Measurements from ENCODE around the gene SLC17A7.

The SLC17A7 gene

DNA sequence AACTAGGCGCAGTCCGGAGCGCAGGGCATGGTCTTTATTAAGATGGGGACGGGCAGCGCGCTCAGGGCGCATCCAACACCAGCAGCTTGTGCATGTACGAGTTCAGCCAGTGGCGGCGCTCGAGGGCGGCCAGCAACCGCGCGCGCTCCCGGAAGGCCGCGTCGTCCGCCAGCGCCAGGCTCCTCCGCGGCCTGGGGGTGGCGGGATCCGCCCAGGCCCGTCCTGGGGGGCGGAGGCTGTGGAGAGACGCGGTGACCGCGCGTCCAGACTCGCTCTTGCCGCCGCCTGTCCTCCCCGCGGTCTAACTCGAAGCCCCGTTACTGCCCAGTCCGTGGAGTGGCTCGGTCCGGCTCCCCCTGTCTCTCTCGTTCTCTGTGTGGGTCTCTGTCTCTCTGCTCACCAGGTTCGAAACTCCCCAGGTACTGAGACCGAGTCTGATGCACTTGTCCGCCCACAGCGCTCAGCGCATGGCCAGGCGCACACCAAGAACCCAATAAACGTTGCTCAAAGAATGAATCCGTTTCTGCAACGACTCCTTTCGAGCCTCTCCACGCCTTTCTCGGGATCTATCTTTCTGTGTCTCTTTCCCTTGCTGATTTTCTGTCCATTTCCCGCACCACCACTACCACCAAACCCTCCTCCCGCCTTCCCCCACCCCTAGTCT, 18.8 kb downstream of the SLC17A7 start:
- peak; percentile 33 for DNase-seq
- H2BK15ac ChIP-seq (ENCODE audit: low read depth, poor library complexity, severe bottlenecking): no peak overlapping the region
- H2BK5ac ChIP-seq (ENCODE audit: low read depth, low read length, poor library complexity, severe bottlenecking): no peak overlapping the region
- no peaks in the 10 kb centered on the region for H3K9me3 ChIP-seq (ENCODE audit: control insufficient read depth, low read length)
- no peaks in the 10 kb centered on the region for H3K36me3 ChIP-seq (ENCODE audit: control insufficient read depth in 1 of 2, insufficient read depth in 2 of 2, low read depth in 1 of 2, low read length in 2 of 2)
- no peak overlapping the region for H3K4me3 ChIP-seq (ENCODE audit: insufficient read depth in 1 of 2, low read depth in 1 of 2, low read length in 2 of 2)
- H3K79me1 ChIP-seq (replicated peaks; ENCODE audit: low read length, poor library complexity, severe bottlenecking): no peaks in the 10 kb centered on the region
- no peak overlapping the region for H2BK120ac ChIP-seq (ENCODE audit: low read depth, low read length)
- H3K23ac ChIP-seq (ENCODE audit: low read length in 2 of 2): no peak overlapping the region
- H3K14ac ChIP-seq (ENCODE audit: low read length in 2 of 2): no peak overlapping the region
- H3K27ac ChIP-seq (ENCODE audit: low read length, poor library complexity, severe bottlenecking): no peak overlapping the region
- no peak overlapping the region for H2AK5ac ChIP-seq (ENCODE audit: low read length, severe bottlenecking)
- peak overlapping the region; percentile 31 for H3K4me2 ChIP-seq (ENCODE audit: low read length, poor library complexity, severe bottlenecking)
- H3K4me1 ChIP-seq (ENCODE audit: control insufficient read depth, insufficient read depth, low read depth, low read length): peaks cover 15% of the 10 kb centered on the region
- 7% methylated on average over 58 of the region's 58 CpGs for WGBS
- no peak overlapping the region for H3K18ac ChIP-seq (ENCODE audit: low read depth in 1 of 2, low read length in 2 of 2)
- H2AFZ ChIP-seq (ENCODE audit: low read depth, low read length): no peak overlapping the region
- H4K91ac ChIP-seq (ENCODE audit: low read length): no peak overlapping the region
- no peak overlapping the region for H2BK12ac ChIP-seq (ENCODE audit: low read length in 2 of 2)
- H3K27me3 ChIP-seq (ENCODE audit: control insufficient read depth in 1 of 2, insufficient read depth in 1 of 2, low read length in 2 of 2): peaks cover 80 to 98% of the 10 kb centered on the region in 2 experiments
- no peak overlapping the region for H3K9ac ChIP-seq (ENCODE audit: low read length)
- no peak overlapping the region for H3K4ac ChIP-seq (ENCODE audit: low read depth in 1 of 2, low read length in 2 of 2)
- H4K8ac ChIP-seq (ENCODE audit: low read length): no peak overlapping the region

DNA sequence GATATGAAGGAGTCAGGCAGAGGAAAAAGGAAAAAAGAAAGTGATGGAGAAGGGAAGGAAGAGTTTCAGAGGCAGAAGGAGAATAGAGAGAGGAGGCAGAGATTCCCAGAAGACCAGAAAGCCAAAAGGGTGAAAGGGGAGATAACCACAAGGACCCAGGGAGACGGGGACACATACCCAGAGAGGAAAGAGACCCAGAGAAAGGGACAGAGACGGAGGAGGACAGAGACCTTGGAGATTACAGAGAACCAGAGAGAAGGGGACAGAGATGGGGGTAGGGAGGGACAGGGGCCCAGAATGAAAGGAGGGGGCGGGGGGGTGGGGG, 19.5 kb downstream of the SLC17A7 start:
- WGBS: 54% methylated on average over 2 of the region's 3 CpGs
- no peak overlapping the region for H2BK5ac ChIP-seq (ENCODE audit: low read depth, low read length, poor library complexity, severe bottlenecking)
- H2BK120ac ChIP-seq (ENCODE audit: low read depth, low read length): no peak overlapping the region
- no peak overlapping the region for H3K4ac ChIP-seq (ENCODE audit: low read depth in 1 of 2, low read length in 2 of 2)
- no peak overlapping the region for H4K8ac ChIP-seq (ENCODE audit: low read length)
- no peak overlapping the region for H3K18ac ChIP-seq (ENCODE audit: low read depth in 1 of 2, low read length in 2 of 2)
- H3K9ac ChIP-seq (ENCODE audit: low read length): no peak overlapping the region
- H3K4me2 ChIP-seq (ENCODE audit: low read length, poor library complexity, severe bottlenecking): no peak overlapping the region
- H3K9me3 ChIP-seq (ENCODE audit: control insufficient read depth, low read length): no peaks in the 10 kb centered on the region
- H2AFZ ChIP-seq (ENCODE audit: low read depth, low read length): no peak overlapping the region
- H3K79me1 ChIP-seq (replicated peaks; ENCODE audit: low read length, poor library complexity, severe bottlenecking): no peaks in the 10 kb centered on the region
- no peak overlapping the region for H4K91ac ChIP-seq (ENCODE audit: low read length)
- no peak overlapping the region for H2AK5ac ChIP-seq (ENCODE audit: low read length, severe bottlenecking)
- H3K27ac ChIP-seq (ENCODE audit: low read length, poor library complexity, severe bottlenecking): no peak overlapping the region
- no peak overlapping the region for H3K14ac ChIP-seq (ENCODE audit: low read length in 2 of 2)
- H3K36me3 ChIP-seq (ENCODE audit: control insufficient read depth in 1 of 2, insufficient read depth in 2 of 2, low read depth in 1 of 2, low read length in 2 of 2): no peaks in the 10 kb centered on the region
- H3K4me1 ChIP-seq (ENCODE audit: control insufficient read depth, insufficient read depth, low read depth, low read length): peaks cover 15% of the 10 kb centered on the region
- no peak for DNase-seq
- H2BK15ac ChIP-seq (ENCODE audit: low read depth, poor library complexity, severe bottlenecking): no peak overlapping the region
- H3K23ac ChIP-seq (ENCODE audit: low read length in 2 of 2): no peak overlapping the region
- no peak overlapping the region for H3K4me3 ChIP-seq (ENCODE audit: insufficient read depth in 1 of 2, low read depth in 1 of 2, low read length in 2 of 2)
- no peak overlapping the region for H2BK12ac ChIP-seq (ENCODE audit: low read length in 2 of 2)
- H3K27me3 ChIP-seq (ENCODE audit: control insufficient read depth in 1 of 2, insufficient read depth in 1 of 2, low read length in 2 of 2): peaks cover 78 to 99% of the 10 kb centered on the region in 2 experiments

DNA sequence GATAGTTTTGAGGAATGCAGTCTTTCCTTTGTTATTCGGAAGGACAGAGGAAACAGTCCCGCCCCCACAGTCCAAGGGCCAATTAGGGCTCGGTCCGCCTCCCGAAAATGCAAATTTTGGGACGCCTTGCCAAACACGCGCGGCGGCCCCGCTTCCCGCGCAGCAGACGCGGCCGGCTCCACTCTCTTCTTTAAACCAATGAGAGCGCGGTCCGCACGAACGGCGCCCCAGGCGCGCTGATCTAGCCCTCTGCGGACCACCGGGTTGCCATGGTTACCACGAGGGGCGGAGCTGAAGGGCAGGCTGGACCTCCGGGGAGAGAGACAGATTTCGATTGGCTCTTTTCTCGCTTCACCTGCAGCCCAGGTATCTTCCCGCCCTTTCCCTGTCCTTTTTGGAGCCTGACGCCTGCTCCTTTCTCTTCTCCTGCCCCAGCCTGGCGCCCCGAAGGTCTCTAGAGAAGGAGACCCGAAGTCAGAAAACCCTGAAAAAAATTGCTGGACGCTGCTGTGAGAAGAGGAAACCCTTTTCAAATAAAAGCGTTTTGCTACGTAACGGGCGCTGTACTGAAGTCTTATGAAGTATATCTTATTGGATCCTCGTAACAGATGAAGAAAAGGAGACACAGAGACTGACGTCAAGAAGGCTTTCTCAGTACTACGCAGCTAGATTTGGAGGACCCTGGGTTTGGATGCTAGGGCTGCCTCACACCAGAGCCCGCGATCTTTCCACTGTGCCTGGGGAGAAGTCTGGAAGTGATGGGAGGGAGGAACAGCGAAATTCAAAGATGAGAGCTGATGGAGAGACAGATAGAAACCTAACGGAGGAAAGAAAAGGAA, 20.1 kb downstream of the SLC17A7 start:
- peak overlapping the region; percentile 26 to 41 for H3K4me3 ChIP-seq (ENCODE audit: insufficient read depth in 1 of 2, low read depth in 1 of 2, low read length in 2 of 2)
- peak overlapping the region; percentile 30 for H3K4me2 ChIP-seq (ENCODE audit: low read length, poor library complexity, severe bottlenecking)
- H3K14ac ChIP-seq (ENCODE audit: low read length in 2 of 2): no peak overlapping the region
- no peak overlapping the region for H3K9ac ChIP-seq (ENCODE audit: low read length)
- peaks cover 15% of the 10 kb centered on the region for H3K4me1 ChIP-seq (ENCODE audit: control insufficient read depth, insufficient read depth, low read depth, low read length)
- no peak overlapping the region for H2BK5ac ChIP-seq (ENCODE audit: low read depth, low read length, poor library complexity, severe bottlenecking)
- no peaks in the 10 kb centered on the region for H3K79me1 ChIP-seq (replicated peaks; ENCODE audit: low read length, poor library complexity, severe bottlenecking)
- H4K91ac ChIP-seq (ENCODE audit: low read length): no peak overlapping the region
- no peak overlapping the region for H2AK5ac ChIP-seq (ENCODE audit: low read length, severe bottlenecking)
- H3K4ac ChIP-seq (ENCODE audit: low read depth in 1 of 2, low read length in 2 of 2): no peak overlapping the region
- H3K9me3 ChIP-seq (ENCODE audit: control insufficient read depth, low read length): no peaks in the 10 kb centered on the region
- no peak overlapping the region for H3K27ac ChIP-seq (ENCODE audit: low read length, poor library complexity, severe bottlenecking)
- H3K18ac ChIP-seq (ENCODE audit: low read depth in 1 of 2, low read length in 2 of 2): no peak overlapping the region
- no peaks in the 10 kb centered on the region for H3K36me3 ChIP-seq (ENCODE audit: control insufficient read depth in 1 of 2, insufficient read depth in 2 of 2, low read depth in 1 of 2, low read length in 2 of 2)
- H2BK120ac ChIP-seq (ENCODE audit: low read depth, low read length): no peak overlapping the region
- H3K27me3 ChIP-seq (ENCODE audit: control insufficient read depth in 1 of 2, insufficient read depth in 1 of 2, low read length in 2 of 2): peaks cover 77 to 99% of the 10 kb centered on the region in 2 experiments
- 18% methylated on average over 48 of the region's 48 CpGs for WGBS
- peak; percentile 24 for DNase-seq
- H4K8ac ChIP-seq (ENCODE audit: low read length): no peak overlapping the region
- H2BK15ac ChIP-seq (ENCODE audit: low read depth, poor library complexity, severe bottlenecking): no peak overlapping the region
- H2BK12ac ChIP-seq (ENCODE audit: low read length in 2 of 2): no peak overlapping the region
- H3K23ac ChIP-seq (ENCODE audit: low read length in 2 of 2): no peak overlapping the region
- H2AFZ ChIP-seq (ENCODE audit: low read depth, low read length): no peak overlapping the region

GRCh38 chr19:49420227-49420626, 21.1 kb downstream of the SLC17A7 start:
- Histone ChIP-seq H3K18ac (ENCODE audit: low read depth in 1 of 2, low read length in 2 of 2) (no peak overlapping the region), H3K4me1 (ENCODE audit: control insufficient read depth, insufficient read depth, low read depth, low read length) (peaks cover 15% of the 10 kb centered on the region), H3K9ac (ENCODE audit: low read length) (no peak overlapping the region), H4K91ac (ENCODE audit: low read length) (no peak overlapping the region), H3K27me3 (ENCODE audit: control insufficient read depth in 1 of 2, insufficient read depth in 1 of 2, low read length in 2 of 2) (peaks cover 66 to 97% of the 10 kb centered on the region in 2 experiments), H3K79me1 (replicated peaks; ENCODE audit: low read length, poor library complexity, severe bottlenecking) (no peaks in the 10 kb centered on the region), H3K4me3 (ENCODE audit: insufficient read depth in 1 of 2, low read depth in 1 of 2, low read length in 2 of 2) (no peak overlapping the region), H3K9me3 (ENCODE audit: control insufficient read depth, low read length) (no peaks in the 10 kb centered on the region), H3K27ac (ENCODE audit: low read length, poor library complexity, severe bottlenecking) (no peak overlapping the region), H3K4me2 (ENCODE audit: low read length, poor library complexity, severe bottlenecking) (no peak overlapping the region), H3K23ac (ENCODE audit: low read length in 2 of 2) (peak overlapping the region in 1 of 2 experiments; percentile 27), H2BK120ac (ENCODE audit: low read depth, low read length) (no peak overlapping the region), H2BK5ac (ENCODE audit: low read depth, low read length, poor library complexity, severe bottlenecking) (no peak overlapping the region), H2AK5ac (ENCODE audit: low read length, severe bottlenecking) (no peak overlapping the region), H3K36me3 (ENCODE audit: control insufficient read depth in 1 of 2, insufficient read depth in 2 of 2, low read depth in 1 of 2, low read length in 2 of 2) (no peaks in the 10 kb centered on the region), H4K8ac (ENCODE audit: low read length) (no peak overlapping the region), H3K14ac (ENCODE audit: low read length in 2 of 2) (no peak overlapping the region), H2BK15ac (ENCODE audit: low read depth, poor library complexity, severe bottlenecking) (no peak overlapping the region), H2AFZ (ENCODE audit: low read depth, low read length) (no peak overlapping the region), H3K4ac (ENCODE audit: low read depth in 1 of 2, low read length in 2 of 2) (no peak overlapping the region), H2BK12ac (ENCODE audit: low read length in 2 of 2) (no peak overlapping the region)
- DNase-seq: no peak
- 77% methylated on average over 2 of the region's 2 CpGs for WGBS
